ACHN (cell line): Measurements from ENCODE around the gene SIRPB2.

Experiments
- DNase-seq: peaks from one replicate; pipeline ENCODE4 v3.0.0-alpha.2; 2015
- in situ Hi-C: cut with HindIII; loops from 2 replicates; pipeline ENCODE4 v1.10.0; 2017; ENCODE audit warnings: low sequenced_read_pairs, low pct_ligation_motif_present, low pct_unique_long_range_greater_than_20kb

SIRPB2 gene

DNA sequence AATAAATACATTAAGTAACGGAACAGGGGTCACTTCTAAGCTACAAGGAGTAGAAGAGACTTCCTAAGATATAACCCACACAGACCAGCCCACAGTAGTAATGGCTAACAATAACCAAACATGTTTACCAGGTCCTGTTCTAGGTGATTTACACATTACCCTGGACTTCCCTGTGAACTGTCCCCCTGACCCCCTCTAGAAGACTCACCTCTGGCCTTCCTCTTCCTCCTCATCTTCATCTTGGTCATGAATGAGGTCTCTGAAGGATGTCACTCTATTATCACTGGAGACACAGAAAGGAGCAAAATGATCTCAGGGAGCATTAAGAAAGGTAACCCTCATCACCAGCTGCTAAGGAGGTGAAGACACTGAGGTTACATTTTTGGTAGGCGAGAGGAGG lies 33.2 kb downstream of the SIRPB2 start:
- in situ Hi-C loops, result no loop called here
- no peak for DNase-seq

- DNase-seq, result peak; percentile 33
- in situ Hi-C loops, result no loop called here
These were observed 34.9 kb downstream of the SIRPB2 start for GRCh38 chr20:1456300-1456699.

DNA sequence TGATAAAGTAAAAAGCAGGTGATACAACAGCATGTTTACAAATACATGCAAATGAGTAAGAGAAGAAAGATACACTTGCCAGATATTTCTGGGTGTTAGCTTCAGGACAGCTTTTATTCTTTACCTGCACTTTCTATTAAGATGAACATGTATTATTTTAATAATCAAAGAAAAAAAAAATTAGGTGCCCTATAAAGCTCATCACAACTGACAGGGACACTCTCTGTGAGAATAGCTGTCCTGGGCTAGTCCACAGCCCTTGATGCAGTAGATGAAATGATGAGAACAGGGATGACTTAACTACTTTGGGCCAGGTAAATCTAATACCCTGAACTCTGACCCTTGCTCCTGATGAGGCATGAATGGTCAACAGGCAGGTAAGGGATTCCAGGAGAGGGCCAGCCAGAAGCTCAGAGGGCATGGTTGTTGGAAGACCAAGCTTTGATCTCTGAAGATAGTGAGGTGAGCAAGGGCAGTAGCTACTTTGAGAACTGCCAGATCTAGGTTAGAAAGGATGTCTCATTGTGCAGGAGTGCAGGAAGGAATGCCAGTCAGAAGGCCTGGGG lies 40.2 kb downstream of the SIRPB2 start:
- in situ Hi-C loops, result no loop called here
- DNase-seq, result no peak

DNA sequence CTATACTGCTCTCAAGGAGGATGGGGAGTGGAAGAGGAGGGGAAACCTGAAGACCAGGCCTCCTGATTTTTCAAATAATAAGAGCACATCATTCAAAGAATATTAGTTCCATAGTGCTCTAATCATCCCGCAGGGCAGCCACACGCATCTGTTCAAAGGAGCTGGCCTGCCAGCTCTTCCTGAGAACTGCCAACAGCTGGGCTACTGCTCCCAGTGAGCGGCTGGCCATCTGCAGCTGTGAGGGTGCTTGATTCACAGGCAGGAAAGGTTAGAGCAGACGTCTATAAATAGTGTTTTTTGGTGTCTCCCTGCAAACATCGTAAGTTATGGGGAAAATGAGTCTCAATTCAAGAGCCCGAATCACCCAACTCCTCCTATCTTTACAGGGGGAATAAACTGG lies 41.9 kb downstream of the SIRPB2 start:
- in situ Hi-C loops, result loop anchor here (25.0 kb wide), 1 partner anchor 137 kb away; no protein-coding TSS in a partner anchor
- no peak for DNase-seq

- DNase-seq, result no peak
- in situ Hi-C loops, result loop anchor here (25.0 kb wide), 1 partner anchor 136 kb away; no protein-coding TSS in a partner anchor
These were observed 43.1 kb downstream of the SIRPB2 start for GRCh38 chr20:1448081-1448620.

DNA sequence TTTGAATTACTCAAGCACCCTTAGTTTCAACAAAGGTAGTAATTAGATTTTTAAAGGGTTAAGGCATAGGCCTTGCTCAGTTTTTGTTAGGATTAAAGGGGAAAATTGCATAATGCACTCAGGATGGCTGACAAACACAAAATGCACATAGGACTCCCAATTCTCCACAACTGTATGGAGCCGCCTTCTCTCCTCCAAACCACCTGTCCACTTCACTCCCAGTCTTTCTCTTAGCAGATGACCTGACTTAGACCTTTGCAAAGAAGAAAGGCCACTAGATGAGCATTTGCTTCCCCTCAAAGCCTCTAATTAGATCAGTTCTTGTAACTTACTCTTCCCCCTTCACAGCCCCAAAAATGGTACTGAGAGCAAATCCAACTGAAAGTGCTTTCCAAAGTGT lies 44.7 kb downstream of the SIRPB2 start:
- in situ Hi-C loops, result loop anchor here (25.0 kb wide), 1 partner anchor 134 kb away; no protein-coding TSS in a partner anchor
- DNase-seq, result no peak

DNA sequence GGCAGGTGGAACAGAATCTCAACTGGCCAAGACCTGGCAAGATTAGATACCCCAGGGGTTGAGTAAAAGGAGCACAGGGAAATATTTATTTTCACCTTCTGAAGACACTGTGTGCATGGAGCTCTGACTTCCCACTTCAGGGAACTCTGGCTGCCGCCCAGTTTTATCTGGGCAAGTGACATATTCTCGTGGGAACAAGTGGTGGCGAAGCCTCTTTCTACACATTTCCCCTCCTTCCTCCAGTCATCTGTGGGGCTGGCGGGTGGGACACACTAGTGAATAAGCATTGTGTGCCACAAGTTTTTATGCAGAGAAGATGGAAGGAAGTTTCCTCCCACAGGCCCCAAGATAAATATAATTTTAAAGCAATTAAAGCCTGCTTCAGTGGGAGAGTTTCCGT lies 48.1 kb downstream of the SIRPB2 start:
- no peak for DNase-seq
- in situ Hi-C loops, result loop anchor here (25.0 kb wide), 1 partner anchor 131 kb away; no protein-coding TSS in a partner anchor

DNA sequence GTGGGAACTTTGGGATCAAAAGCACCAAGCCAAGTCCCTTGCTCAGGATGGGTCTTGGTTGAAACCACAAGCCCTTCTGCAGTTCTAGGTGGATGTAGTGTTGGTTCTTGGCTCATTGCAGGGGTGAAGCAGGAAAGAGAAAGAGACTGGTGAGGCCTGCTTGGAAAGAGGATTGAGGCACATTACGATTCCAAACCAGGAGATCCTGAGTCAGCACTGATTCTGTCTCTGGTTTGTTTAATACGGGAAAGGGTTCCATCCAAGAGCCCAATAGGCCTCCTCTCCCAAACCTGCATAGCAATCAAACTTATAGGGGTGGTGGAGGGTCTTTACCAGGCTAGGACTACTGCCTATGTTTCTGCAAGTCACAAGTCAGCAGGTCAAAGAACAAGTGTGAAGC lies 48.9 kb downstream of the SIRPB2 start:
- no peak for DNase-seq
- in situ Hi-C loops, result loop anchor here (25.0 kb wide), 1 partner anchor 130 kb away; no protein-coding TSS in a partner anchor

DNA sequence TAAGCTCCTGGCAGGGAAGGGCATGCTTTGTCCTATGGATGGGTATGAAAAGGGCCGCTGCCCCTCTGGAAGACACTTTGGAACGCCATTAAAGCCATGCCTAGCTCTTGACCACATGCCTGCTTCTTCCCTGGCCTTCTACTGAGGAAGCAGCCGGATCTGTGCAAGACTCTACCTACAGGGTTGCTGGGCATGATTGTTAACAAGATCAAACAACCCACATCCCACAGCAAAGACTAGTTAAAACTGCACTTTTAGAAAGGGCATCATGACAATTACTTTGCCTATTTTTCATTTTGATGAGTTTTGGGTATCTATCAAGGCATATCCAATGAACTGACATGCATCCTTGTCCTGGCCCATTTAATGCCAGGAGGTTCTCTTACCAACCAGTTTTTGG lies 50.1 kb downstream of the SIRPB2 start:
- in situ Hi-C loops, result loop anchor here (25.0 kb wide), 1 partner anchor 129 kb away; no protein-coding TSS in a partner anchor
- no peak for DNase-seq

- in situ Hi-C loops, result loop anchor here (25.0 kb wide), 1 partner anchor 128 kb away; no protein-coding TSS in a partner anchor
- peak; percentile 23 for DNase-seq
These were observed 51.2 kb downstream of the SIRPB2 start for GRCh38 chr20:1440024-1440423.

- in situ Hi-C loops, result loop anchor here (25.0 kb wide), 1 partner anchor 126 kb away; no protein-coding TSS in a partner anchor
- no peak for DNase-seq
These were observed 52.9 kb downstream of the SIRPB2 start for GRCh38 chr20:1438361-1438760.

DNA sequence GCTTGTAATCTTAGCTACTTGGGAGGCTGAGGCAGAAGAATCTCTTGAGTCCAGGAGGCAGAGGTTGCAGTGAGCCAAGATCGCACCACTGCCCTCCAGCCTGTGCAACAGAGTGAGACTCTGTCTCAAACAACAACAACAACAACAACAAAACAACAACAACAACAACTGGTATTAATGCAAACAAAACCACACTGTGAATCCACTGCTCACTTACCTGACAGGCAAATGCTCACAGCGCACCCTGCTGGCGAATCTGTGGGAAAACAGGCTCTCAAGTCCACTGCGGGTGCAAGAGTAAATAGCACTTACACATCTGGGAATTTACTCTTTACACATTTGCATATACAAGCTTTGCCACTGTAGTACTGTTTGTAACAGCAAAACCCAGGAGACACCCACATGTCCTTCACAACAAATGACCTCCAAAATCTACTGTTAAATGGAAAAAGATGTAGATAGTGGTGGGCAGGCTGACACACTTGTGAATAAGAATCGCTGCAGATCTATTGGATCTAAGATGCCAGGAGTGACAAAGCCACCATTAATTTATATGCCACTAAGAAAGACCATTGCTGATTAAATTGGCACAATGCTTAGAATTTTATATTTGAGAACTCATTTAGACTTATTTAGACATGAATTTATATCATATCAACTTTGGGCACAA lies 53.9 kb downstream of the SIRPB2 start:
- in situ Hi-C loops, result loop anchor here (25.0 kb wide), 1 partner anchor 125 kb away; no protein-coding TSS in a partner anchor
- DNase-seq, result peak; percentile 61

- DNase-seq, result no peak
- in situ Hi-C loops, result loop anchor here (25.0 kb wide), 1 partner anchor 124 kb away; no protein-coding TSS in a partner anchor
These were observed 55.0 kb downstream of the SIRPB2 start for GRCh38 chr20:1436263-1436662.

GRCh38 chr20:1435337-1435699 lies 55.9 kb downstream of the SIRPB2 start:
- DNase-seq, result no peak
- in situ Hi-C loops, result loop anchor here (25.0 kb wide), 1 partner anchor 123 kb away; no protein-coding TSS in a partner anchor

- in situ Hi-C loops, result loop anchor here (25.0 kb wide), 1 partner anchor 122 kb away; no protein-coding TSS in a partner anchor
- peak; percentile 57 for DNase-seq
These were observed 56.5 kb downstream of the SIRPB2 start for GRCh38 chr20:1434571-1435336.

- no peak for DNase-seq
- in situ Hi-C loops, result loop anchor here (25.0 kb wide), 1 partner anchor 119 kb away; no protein-coding TSS in a partner anchor
These were observed 60.1 kb downstream of the SIRPB2 start for GRCh38 chr20:1431158-1431557.

- no peak for DNase-seq
- in situ Hi-C loops, result loop anchor here (25.0 kb wide), 1 partner anchor 118 kb away; no protein-coding TSS in a partner anchor
These were observed 61.2 kb downstream of the SIRPB2 start for GRCh38 chr20:1430004-1430451.

- no peak for DNase-seq
- in situ Hi-C loops, result loop anchor here (25.0 kb wide), 1 partner anchor 117 kb away; no protein-coding TSS in a partner anchor
These were observed 62.0 kb downstream of the SIRPB2 start for GRCh38 chr20:1429143-1429728.
